GM21390 (cell line): ENCODE results near the gene MARCHF7.
"Not testable (repeated sequence)": the region's sequence is repeated elsewhere in the genome, so short reads cannot be mapped to it uniquely, and the experiment has no call there.

ENCODE experiments used
- ATAC-seq: cut with Tn5 transposase; IDR thresholded peaks from one replicate; pipeline ENCODE4 v1.9.1; 2021; ENCODE audit not compliant: unreplicated experiment

The MARCHF7 gene, protein sequence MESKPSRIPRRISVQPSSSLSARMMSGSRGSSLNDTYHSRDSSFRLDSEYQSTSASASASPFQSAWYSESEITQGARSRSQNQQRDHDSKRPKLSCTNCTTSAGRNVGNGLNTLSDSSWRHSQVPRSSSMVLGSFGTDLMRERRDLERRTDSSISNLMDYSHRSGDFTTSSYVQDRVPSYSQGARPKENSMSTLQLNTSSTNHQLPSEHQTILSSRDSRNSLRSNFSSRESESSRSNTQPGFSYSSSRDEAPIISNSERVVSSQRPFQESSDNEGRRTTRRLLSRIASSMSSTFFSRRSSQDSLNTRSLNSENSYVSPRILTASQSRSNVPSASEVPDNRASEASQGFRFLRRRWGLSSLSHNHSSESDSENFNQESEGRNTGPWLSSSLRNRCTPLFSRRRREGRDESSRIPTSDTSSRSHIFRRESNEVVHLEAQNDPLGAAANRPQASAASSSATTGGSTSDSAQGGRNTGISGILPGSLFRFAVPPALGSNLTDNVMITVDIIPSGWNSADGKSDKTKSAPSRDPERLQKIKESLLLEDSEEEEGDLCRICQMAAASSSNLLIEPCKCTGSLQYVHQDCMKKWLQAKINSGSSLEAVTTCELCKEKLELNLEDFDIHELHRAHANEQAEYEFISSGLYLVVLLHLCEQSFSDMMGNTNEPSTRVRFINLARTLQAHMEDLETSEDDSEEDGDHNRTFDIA

DNA sequence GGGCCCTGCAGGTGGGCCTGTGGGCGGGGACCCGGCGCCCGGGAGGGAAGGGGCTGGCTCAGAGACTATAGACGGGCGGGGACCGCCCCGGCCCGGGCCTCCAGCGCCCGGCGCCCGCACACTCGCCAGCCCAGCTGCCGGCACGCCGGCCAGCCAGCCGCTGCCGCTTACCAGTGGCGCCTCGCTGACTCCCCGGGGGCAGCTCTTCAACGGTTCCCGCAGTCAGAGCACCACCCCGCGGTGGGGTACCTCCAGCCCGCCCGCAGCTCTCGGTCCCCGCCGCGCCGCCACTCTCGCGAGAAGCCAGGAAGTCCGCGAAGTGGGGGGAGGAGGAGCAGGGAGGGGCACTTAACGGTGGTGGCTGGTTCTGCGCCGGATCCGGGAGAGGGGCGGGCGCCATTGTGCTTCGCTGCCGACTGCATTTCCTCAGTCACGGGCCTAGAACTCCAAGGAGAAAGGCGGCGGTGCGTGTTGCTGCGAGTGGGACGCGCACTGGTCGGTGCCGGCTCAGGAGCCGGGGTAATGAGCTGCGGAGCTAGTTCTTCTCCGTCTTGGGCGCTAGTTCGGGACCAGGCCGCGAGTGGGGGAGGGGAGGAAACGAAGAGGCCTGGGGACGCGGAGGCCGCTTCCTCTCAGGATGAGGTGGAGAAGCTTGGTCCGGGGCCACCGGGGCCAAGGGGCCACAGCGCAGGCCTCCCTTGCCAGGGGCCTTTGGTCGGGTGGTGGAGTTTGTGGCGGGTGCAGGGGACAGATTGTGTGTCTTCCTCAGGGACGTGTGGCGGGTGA is at the start of gene MARCHF7:
MARCHF7 (plus strand) TSS at position 364 of the 786 bp plus-strand sequence. CDS start 16,517 bp downstream, outside the sequence.
- ATAC-seq = peak; percentile 90

- ATAC-seq = not testable (repeated sequence)
Observed at GRCh38 chr2:159667423-159667822, 44.9 kb upstream of the MARCHF7 start.

DNA sequence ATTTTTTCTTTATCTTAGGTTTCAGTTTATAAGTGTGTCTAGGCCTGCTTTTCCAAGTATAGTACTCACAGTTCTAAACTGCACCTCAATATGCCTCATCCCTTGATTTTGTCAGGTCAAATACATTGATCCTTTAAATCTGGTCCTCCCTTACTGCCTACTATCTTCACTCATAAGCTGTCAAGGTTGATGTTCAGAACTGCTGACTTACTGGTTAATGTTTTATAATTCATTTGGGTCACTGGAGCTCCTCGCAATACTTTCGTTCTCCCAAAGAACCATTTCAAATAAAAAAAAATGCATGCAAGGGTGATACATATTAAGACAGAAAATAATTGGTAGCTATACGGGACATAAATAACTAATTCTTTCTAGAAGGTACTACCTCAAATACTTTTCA is 41.3 kb upstream of the MARCHF7 start:
- no peak for ATAC-seq

DNA sequence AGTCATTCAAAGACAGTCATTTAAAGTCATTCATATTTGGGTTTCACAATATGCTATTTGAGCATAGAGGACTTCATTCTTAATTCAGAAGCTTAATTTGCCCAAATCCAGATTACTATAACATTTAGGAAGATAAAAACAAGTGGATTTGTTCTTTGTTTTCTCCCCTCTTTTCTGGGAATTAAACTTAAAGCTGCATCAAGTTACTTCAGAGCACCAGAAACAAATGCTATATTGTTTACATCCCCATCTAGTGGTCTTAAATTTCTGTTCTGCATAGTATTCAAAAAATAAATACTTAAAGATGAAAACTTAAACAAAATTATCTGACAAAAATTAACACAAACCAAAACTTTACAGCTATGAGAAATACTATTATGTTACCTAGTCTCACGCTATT is 34.7 kb upstream of the MARCHF7 start:
- ATAC-seq = no peak

DNA sequence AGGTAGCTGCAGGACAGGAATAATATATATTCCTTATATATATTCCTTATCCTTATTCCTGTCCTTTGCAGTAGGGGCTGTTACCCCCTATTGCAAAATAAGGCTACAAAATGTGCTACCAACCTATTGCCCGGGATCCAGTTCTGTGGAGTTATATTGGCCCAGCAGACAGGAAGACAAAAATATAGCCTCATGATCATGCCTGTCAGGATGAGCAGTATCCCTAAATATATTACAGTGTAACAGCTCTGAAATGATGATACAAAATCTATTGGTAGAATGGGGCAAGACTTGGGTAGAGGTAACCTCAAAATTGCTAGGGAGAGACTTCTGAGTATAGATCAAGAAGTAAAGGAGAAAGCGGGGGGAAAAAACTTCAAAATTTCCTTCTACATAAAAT is 31.6 kb upstream of the MARCHF7 start:
- ATAC-seq = no peak

DNA sequence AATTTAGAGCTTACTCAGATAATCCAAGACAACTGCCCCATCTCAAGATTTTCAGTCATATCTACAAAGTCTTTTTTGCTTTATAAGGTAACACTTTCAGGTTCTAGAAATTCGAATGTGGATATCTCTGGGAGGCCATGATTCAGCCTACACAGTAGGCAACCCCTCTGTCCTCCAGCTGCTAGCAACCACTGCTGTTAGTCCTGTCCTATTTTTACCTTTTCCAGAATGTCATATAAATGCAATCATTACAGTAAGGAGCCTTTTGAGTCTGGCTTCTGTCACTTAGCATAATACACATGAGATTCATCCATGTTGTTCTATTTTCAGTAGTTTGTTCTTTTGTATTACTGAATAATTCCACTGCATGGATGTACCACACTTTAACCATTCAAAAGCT is 28.5 kb upstream of the MARCHF7 start:
- ATAC-seq = no peak

GRCh38 chr2:159684796-159685195 is 27.5 kb upstream of the MARCHF7 start:
- ATAC-seq = no peak

- ATAC-seq = no peak
Observed at GRCh38 chr2:159694500-159695040, 17.7 kb upstream of the MARCHF7 start.

DNA sequence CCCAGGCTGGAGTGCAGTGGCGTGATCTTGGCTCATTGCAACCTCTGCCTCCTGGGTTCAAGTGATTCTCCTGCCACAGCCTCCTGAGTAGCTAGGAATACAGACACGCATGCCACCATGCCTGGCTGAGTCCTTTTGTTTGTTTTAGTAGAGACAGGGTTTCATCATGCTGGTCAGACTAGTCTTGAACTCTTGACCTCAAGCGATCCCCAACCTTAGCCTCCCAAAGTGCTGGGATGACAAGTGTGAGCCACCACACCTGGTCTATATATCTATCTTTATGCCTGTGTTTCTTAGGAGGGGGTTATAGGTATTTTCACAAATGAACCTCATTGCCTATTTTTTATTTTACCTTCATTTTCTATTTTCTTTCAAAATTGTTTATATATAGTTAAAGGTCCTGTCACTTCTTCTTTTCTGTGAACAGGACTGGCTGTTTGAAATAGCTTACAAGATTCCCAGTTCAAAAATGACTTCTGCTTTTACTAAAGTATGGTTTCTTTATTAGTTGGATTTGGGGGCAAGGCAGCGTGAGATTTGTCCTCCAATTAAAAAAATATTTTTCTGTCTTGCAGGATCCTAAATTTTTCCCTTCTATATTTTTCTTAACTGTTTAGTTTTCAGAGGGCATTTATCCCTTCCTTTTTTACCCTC is 16.4 kb upstream of the MARCHF7 start:
- ATAC-seq = no peak

DNA sequence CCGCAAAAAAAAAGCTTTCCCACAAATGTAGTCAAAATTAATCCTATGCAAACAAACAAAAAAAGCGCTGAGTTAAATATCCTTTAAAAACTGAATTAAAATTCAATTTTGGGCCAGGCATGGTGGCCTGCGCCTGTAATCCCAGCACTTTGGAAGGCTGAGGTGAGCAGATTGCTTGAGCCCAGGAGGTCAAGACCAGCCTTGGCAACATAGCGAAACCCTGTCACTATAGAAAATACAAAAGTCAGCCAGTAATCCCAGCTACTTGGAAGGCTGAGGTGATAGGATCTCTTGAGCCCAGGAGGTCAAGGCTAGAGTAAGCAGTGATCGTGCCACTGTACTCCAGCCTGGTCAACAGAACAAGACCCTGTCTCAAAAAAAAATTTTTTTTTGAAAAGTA is 8.8 kb upstream of the MARCHF7 start:
- no peak for ATAC-seq

- ATAC-seq = no peak
Observed at GRCh38 chr2:159706385-159706980, 5.8 kb upstream of the MARCHF7 start.

DNA sequence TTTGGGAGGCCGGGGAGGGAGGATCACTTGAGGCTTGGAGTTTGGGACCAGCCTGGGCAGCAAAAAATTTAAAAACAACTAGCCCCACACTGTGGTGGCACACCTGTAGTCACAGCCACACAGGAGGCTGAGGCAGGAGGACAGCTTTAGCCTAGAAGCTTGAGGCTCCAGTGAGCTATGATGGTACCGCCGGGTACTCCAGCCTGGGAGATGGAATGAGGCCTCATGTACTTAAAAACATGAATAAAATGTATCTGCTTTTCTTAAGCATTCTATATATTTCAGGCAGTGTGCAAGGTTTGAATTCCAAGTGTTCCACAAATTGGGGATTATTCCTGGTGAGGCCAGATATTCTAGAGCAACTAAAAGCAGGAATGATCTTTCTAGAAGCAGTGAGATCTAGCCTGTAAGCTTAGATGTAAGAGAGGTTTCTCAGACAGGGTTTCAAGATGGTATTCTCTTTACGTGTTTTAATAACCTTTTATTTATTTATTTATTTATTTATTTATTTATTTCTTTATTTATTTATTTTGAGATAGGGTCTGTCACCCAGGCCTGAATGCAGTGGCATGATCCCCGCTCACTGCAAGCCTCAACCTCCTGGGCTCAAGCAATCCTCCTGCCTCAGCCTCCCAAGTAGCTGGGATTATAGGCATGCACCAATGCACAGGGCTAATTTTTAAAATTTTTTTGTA is 4.1 kb upstream of the MARCHF7 start:
- no peak for ATAC-seq

GRCh38 chr2:159710601-159711180 is 1.6 kb upstream of the MARCHF7 start:
- no peak for ATAC-seq

- ATAC-seq = no peak
Observed at GRCh38 chr2:159711562-159712142, 654 bp upstream of the MARCHF7 start.

DNA sequence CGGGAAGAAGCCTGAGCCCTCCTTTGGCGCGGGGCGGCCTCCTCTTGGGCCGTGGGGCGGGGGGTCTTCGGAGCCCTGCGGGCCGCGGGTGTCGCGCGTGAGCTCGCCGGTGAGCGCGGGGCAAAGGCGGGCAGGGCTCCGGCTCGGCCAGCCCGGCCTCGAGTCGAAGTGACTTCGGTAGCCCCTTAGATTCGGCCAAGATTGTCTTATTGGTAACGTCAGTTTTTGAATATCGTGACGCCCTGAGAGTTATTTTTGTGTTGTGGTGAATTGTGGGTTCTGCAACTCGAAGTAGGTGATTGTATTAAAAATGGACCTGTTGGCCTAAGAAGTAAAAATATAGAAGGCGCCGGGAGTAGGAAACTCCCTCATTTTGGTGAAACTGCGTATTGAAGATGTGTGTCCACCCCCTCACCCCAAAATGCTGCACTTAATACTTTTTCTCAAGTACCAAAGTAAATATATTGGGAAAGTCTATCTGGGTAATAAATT is 669 bp downstream of the MARCHF7 start:
- ATAC-seq = peak; percentile 2

GRCh38 chr2:159713631-159714246 is 1.4 kb downstream of the MARCHF7 start:
- ATAC-seq = no peak

DNA sequence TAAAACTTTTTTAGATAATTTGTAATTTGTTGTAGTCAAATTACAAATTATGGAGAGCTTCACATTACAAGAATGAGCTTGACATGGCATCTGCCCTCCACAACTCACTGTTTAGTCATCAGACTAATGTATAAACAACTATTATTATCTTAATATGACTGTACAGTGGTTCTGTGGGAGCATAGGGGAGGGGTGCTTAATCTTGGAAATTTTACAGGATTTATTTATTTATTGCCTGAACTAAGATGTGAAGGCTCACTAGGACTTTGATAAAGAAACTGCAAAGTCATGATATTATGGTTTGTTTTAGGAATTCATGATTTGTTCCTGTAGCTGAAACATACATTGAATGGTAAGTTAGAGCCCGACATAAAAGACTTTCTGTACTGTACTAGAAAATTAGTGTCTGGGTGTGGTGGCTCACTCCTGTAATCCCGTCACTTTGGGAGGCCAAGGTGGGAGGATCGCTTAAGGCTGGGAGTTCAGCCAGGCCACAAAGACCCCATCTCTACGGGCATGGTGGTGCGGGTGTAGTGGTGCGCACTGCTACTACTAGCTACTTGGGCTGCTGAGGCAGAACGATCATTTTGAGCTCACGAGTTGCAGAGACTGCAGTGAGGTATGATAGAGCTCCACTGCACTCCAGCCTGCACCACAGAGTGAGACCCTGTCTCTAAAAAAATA is 2.1 kb downstream of the MARCHF7 start:
- ATAC-seq = no peak

DNA sequence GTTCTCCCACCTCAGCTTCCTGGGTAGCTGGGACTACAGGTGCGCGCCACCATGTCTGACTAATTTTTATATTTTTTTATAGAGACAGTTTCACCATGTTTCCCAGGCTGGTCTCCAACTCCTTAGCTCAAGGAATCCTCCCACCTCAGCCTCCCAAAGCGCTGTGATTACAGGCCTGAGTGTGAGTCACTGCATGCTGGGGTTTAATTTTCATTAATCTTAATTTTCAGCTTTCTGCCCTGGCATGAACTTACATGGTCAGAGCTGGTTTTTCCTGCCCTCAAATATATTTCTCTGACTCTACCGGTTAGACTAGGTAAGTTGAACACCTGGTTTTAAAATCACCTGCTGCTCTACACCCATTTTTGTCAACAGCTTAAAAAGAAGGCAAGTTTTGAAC is 3.1 kb downstream of the MARCHF7 start:
- ATAC-seq = no peak
